HG03039 (cell line): ENCODE data around the gene PPP1R13L.

Experiments
- ATAC-seq: cut with Tn5 transposase; IDR thresholded peaks from one replicate; pipeline ENCODE4 v1.9.1; 2021; ENCODE audit warnings: mild to moderate bottlenecking, moderate library complexity; ENCODE audit not compliant: unreplicated experiment

The PPP1R13L gene

GRCh38 chr19:45370410-45371204 is 34.3 kb downstream of the PPP1R13L start, which contains the start of gene ERCC2:
Gene ERCC2, minus strand, starts transcription at chr19:45370573. Its CDS starts 33 bp downstream, at chr19:45370540.
- peak; percentile 91 for ATAC-seq

- no peak for ATAC-seq
These were observed 36.0 kb downstream of the PPP1R13L start for GRCh38 chr19:45368737-45369340.

- ATAC-seq = no peak
These were observed 36.7 kb downstream of the PPP1R13L start for GRCh38 chr19:45368127-45368526.

GRCh38 chr19:45364696-45365095 is 40.2 kb downstream of the PPP1R13L start:
- ATAC-seq = no peak

- ATAC-seq = no peak
These were observed 40.9 kb downstream of the PPP1R13L start for GRCh38 chr19:45363861-45364459.

GRCh38 chr19:45362291-45362690 is 42.6 kb downstream of the PPP1R13L start:
- no peak for ATAC-seq

GRCh38 chr19:45361608-45362007 is 43.3 kb downstream of the PPP1R13L start:
- ATAC-seq = no peak

GRCh38 chr19:45358213-45358792 is 46.6 kb downstream of the PPP1R13L start:
- ATAC-seq = no peak

GRCh38 chr19:45357445-45357783 is 47.5 kb downstream of the PPP1R13L start:
- no peak for ATAC-seq

- ATAC-seq = no peak
These were observed 48.0 kb downstream of the PPP1R13L start for GRCh38 chr19:45356760-45357444.

GRCh38 chr19:45355910-45356309 is 49.0 kb downstream of the PPP1R13L start:
- no peak for ATAC-seq

GRCh38 chr19:45355402-45355801 is 49.5 kb downstream of the PPP1R13L start:
- ATAC-seq = no peak

GRCh38 chr19:45354241-45354842 is 50.5 kb downstream of the PPP1R13L start:
- no peak for ATAC-seq

GRCh38 chr19:45352914-45353796 is 51.7 kb downstream of the PPP1R13L start:
- no peak for ATAC-seq

- ATAC-seq = no peak
These were observed 52.4 kb downstream of the PPP1R13L start for GRCh38 chr19:45352471-45352870.

GRCh38 chr19:45352062-45352461 is 52.8 kb downstream of the PPP1R13L start:
- ATAC-seq = no peak

- no peak for ATAC-seq
These were observed 53.4 kb downstream of the PPP1R13L start for GRCh38 chr19:45351401-45351952.

GRCh38 chr19:45350477-45351058 is 54.3 kb downstream of the PPP1R13L start:
- ATAC-seq = no peak

- no peak for ATAC-seq
These were observed 55.4 kb downstream of the PPP1R13L start for GRCh38 chr19:45349430-45349941.
